HG02571 (cell line): ENCODE data around the gene ARHGEF3.

Source experiments
- ATAC-seq: cut with Tn5 transposase; IDR thresholded peaks from one replicate; pipeline ENCODE4 v1.9.1; 2021; ENCODE audit warnings: mild to moderate bottlenecking, moderate library complexity; ENCODE audit not compliant: unreplicated experiment

Gene ARHGEF3

DNA sequence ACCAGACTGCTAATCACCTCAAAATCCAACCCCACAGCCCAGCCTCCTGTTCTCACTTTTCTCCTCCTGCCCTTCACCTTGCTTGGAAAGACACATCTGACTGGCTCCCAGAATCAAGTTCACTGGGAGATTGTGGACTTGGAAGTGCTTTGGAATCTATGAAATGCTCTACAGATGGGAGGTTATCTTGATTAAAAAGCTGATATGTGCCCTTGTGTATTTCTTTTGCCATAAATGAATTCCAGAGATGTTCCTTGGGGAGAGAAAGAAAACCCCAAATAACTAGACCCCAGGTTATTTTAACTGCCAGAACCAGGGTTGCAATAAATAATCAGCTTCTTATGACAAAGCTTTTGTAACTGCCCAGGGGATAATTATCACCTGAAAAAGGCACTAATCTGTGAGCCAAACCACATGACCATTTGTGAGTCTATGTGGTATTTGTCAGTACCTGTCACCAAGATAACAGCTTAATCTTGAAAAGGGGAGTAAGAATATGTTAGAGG lies 21.7 kb upstream of the ARHGEF3 start:
- ATAC-seq: no peak

DNA sequence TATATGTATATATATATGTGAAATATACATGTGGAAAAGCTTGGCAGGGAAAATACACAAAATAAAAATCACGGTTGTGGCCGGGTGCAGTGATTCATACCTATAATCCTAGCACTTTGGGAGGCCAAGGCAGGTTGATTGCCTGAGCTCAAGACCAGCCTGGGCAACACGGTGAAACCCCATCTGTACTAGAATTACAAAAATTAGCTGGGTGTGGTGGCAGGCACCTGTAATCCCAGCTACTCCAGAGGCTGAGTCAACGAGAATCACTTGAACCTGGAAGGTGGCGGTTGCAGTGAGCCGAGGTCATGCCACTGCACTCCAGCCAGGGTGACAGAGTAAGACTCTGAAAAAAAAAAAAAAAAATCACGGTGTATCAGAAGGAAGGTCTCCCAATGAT lies 20.8 kb upstream of the ARHGEF3 start:
- no peak for ATAC-seq

DNA sequence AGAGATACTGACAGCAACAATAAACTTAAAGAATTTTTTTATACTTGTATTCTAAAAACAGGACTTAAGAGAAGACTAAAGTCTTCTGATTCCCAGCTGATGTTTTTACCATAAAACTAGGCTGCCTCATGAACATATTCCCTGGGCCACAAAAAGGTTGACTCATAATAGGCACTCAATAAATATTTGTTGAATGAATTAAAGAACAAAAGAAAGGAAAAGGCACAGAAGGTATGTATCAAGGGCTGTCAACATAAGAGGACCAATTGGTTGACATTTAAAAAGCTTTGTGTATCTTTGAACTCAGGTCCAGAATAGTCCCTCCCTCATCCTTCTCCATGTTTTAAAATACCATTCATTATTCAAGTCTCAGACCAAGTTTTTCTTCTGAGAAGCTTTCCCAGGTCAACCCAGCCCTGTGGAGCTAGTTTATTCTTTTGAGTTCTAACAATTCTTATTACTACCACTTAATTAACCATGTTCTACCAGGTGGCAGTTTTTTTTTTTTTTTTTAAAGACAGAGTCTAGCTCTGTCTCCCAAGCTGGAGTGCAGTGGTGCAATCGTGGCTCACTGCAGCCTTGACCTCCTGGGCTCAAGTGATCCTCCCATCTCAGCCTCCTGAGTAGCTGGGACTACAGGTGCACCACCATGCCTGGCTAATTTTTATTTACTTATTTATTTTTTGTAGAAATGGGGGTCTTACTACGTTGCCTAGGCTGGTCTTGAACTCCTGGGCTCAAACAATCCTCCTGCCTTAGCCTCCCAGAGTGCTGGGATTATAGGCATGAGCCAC lies 17.5 kb upstream of the ARHGEF3 start:
- no peak for ATAC-seq

DNA sequence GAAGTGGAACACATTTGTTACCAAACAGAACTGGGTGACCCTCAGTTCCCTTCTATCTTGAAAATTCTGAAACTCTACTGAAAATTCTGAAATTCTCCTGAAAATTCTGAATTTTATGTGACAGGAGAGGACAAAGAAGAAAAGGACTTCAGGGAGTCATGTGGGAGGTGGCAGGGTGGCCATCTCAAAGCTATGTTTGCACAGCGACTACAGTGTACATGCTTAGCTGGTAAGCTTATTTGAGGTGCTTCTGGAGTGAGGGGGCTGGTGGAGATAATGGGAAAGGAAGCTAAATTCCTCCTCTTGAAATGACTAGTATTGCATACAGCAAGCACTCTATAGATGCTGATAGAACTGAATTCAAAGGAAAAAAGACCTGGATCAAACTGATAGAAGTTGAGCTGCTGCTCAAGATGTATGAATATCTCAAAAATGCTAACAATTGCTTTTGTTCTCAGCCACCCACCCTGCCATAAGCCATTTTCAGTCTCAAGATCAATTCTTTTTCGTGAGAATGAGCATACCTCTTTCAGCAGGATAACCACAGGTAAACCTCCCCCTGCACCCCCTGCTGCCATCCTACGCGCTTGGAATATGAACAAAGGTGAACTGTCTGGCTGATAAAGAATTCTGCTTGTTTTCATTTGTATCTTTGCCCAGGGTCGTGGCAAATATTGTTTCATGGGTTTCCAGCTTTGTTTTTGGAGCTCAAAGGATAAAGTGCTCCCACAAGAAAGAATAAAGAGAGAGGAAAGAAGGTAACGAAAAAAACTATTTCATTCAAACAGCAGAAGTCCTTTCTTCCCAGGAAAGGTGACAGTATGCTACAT lies 16.6 kb upstream of the ARHGEF3 start:
- no peak for ATAC-seq

DNA sequence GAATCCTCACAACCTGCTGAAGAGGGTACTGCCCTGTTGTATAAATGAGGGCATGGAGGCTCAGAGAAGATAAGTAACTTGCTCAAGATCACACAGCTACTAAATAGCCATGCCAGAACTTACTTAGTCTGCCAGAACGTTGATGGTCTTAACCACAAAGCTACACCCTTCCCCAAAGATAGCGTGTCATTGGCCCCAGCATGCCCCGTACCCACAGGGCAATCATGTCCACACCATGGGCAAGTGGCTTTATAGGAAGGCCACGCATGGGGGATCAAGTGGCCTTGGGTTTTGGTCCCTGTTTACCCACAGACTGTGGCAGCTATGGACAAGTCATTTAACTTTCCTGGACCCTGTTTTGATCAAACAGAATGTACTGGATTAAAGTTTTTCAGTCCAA lies 15.9 kb upstream of the ARHGEF3 start:
- no peak for ATAC-seq

DNA sequence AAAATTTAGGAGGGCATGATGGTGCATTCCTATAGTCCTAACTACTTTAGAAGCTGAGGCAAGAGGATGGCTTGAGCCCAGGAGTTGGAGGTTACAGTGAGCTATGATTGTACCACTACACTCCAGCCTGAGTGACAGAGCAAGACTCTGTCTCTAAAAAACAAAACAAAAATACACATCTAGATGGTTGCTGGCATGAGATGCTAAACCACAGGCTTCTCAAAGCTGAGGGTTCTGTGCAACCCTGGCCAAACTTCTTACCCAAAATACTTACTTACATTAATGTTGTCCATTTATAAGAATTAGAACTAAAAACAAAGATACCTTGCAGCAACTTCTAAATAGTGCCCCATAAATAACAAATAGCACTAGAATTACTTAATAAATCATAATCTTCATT lies 14.3 kb upstream of the ARHGEF3 start:
- no peak for ATAC-seq

DNA sequence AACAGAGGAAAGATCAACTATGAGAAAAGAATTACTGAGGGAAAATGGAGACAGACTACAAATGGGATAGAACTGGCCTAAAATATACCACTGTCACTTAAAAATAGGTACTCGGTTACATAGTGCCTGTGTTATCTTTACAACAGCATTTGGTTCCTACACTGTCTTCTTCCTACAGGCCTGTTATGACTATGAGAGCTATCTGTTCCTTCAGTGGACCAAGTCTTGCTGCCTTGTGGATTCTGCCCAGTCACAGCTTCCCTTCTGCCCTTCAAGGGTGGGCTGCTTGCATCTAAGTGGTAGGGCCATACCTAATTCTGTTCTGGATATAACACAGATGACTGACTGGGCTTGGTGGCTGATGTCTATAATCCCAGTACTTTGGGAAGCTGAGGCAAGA lies 13.8 kb upstream of the ARHGEF3 start:
- no peak for ATAC-seq

DNA sequence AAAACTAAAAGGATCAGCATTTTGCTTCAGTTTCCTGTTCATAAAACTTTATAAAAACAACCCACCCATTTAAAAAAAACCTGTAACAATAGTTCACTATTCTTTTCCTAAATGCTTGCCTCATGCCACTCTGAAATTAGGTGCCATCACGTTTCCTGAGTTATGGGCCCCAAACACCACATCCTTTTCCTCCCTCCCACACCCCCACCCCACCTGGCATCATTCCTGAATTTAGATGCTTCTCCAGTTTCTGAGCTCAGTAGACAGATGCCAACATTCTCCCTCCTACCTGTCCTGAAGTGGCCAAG lies 11.9 kb upstream of the ARHGEF3 start:
- ATAC-seq: no peak

DNA sequence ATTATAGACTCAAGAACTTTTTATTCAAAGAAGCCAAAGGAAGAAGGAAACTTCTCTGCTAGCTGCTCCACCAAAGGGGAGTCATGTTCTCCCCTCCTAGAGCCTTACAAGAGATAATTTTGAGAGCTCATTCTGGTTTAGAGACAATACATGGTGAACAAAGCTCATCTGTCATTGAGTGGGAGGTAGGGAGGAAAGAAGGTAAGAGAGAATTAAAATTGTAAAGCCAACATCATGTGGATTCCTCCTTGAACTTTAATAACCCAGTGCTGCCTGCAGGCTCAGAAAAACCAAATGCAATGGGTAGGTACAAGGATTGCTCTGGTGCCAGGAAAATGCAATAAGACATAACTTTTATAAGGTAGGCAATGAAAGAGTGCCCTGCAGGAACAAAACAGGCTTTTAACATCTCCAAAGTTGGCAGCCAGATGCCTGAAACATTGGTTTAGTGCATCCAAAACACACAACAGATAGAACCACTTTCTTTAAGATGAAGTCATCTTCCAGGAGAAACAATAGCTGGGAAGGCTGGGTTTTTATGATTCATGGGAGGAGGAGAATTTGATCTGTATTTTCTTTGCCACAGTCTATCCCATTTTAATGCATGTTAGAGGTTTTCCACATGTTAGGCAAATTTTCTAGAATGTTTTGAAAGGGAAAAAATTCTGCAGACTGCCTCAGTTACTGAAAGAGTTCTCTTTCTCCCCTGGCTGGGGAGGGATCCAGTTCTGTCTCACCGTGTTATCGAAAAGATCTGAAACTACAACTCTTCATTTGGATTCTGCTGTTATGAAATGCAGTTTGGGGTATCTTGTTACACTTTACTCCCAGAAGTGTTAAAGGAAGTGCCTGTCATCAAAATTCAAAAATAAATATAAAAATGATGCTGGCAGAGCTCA lies 11.3 kb upstream of the ARHGEF3 start:
- ATAC-seq: no peak

DNA sequence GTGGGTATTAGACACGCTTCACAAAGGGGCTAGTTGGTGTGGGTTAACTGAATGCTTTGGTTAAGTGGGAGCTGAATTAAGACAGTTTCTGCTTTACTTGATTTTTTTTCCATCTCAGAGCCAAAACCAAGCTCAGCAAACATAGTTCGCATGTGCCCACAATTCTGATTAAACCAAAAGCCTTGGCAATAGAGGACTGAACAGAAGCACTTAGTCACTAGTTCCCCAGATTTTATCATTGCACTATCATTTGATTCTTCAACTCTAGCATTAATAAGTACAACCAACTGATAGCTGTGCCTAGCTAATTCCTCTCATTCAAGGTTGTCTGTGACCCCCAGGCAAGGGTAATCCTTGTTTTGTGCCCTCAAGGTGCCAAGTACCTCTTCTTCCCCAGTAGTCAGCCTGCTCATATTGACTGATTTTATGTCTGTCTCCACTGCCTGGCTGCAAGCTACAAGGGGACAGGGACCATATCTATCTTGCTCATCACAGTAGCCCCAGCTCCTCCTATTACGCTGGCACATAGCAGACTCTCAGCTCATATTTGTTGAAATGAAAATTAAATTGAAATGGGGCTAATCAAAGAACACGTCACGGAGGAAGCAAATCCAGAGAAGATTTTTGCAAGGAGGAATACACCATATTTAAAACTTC lies 9.9 kb upstream of the ARHGEF3 start:
- no peak for ATAC-seq

DNA sequence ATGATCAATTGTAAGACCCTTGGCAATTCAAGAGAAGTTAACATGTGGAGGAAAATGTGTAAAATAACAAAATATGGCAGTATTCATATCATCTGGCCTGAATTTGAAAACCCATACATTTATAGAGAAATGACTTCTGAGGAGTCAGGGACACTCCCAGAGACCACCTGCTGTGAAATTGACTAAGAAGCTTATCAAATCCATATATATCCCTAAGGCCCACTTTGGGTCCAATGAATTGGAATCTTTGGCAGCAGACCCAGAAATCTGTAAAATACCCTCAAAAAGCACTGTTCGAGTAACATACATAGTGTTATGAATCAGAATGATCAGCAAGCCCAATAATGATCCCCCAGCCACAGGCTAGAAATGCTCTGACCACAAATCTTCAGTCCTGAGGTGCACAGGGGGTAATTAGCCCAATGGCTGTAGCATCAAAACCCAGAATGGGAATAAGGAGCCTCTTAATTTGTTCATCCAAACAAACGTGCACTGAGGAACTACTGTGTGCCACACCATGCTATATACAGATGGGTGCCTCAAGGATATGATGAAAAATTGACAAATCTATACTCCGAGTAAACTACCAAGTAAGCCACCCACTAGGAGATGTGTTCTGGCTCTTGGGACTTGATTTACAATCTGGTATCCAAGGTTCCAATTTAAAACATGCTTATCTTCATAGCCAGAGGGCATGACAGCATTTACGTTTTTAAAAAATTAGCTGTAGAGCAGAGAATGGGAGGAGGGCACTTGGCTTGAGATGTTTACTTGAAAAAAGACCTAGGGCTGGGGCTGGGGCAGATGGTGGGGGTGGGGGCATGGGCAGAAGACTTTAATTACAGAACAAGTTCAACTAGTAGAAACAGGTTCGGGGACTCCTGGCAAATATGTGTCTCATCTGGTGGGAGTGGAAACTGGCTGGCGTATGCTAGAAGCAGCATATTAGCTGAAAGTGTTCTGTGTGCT lies 9.1 kb upstream of the ARHGEF3 start:
- no peak for ATAC-seq

DNA sequence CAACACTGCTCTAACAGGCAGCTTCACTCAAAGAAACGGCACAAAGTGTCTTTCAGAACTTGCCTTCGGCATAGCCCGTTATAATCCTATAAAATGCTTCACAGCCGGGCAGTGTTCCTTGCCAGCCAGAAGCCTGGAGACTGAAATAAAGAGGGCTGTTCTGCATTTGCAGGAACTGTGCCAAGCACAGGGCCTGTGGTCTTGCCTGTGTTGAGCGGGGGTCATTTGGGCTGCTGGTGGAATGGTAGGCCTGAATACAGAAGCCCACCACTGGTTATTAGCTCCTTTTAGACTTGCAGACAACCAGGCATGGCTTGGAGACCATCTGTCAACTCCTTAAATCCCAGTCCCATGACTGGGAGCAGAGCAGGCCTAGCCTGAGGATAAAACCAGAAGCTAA lies 4.7 kb upstream of the ARHGEF3 start:
- ATAC-seq: no peak

DNA sequence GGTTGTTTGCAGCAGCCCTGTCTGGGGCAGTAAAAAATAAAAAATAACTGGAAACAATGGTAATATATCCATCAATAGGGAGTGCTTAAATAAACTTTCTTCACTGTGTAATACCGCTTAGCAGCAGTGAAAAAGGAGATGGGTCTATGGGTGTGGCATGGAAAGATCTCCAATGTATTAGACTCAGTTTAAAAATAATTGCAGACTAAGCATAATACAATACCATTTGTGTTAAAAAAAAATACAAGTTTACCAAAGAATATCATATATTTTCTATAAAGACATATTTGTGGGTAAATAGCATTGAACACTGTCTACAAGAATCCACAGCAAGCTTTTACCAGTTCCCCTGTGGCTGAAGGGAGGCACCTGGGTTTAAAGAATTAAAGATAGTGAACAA lies 1.0 kb upstream of the ARHGEF3 start:
- ATAC-seq: no peak

DNA sequence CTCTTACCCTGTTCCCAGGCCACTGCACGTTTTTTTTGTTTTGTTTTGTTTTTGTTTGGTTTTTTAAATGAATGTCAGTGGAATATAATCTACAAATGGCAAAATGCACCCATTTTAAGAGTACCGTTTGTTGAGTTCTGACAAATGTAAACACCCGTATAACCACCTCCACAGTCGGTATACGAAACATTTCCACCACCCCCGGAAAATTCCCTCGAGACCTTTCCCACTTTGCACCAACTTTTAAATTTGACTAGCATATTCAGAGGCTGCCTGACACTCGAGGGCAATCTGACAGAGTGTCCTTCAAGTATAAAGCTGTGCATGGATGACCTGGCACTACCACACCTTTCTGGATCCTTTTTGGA lies 613 bp upstream of the ARHGEF3 start:
- ATAC-seq: no peak

DNA sequence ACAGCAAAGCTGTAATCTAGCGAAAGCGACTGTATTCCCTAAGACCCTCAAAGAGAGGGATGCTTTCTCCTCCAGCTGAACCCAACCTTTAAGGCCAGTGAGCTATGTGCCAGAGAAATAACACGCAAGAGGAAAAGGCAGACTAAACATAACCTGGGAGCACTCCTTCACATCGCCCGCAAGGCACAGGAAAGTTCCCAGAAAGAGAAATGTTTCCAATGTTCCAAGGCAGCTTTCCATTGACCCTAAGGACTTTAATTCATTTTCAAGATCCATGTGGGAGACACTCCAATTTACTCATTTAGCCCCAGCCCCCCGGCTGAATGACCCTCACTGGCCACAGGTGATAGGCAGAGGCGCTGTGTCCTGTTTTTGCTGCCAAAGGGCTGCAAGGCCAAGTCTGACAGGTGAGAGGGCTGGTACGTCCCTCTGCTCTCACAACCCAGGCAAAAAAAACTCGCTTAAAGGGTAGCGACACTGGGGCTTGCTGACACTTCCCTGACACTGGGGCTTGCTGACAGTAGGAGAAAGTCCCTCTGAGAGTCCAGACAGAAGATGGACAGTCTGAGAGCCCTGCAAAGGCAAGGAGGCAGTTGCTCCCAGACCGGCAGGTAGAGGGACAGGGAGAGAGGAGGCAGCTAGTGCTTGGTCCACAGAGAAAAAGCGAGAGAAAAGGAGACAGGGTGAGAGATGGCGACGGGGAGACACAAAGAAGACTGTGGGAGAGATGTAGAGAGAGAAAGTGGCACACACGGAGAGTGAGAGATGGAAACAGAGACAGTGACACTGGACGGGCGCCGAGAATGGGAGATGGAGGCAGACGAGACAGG lies 702 bp downstream of the ARHGEF3 start:
- ATAC-seq: no peak

DNA sequence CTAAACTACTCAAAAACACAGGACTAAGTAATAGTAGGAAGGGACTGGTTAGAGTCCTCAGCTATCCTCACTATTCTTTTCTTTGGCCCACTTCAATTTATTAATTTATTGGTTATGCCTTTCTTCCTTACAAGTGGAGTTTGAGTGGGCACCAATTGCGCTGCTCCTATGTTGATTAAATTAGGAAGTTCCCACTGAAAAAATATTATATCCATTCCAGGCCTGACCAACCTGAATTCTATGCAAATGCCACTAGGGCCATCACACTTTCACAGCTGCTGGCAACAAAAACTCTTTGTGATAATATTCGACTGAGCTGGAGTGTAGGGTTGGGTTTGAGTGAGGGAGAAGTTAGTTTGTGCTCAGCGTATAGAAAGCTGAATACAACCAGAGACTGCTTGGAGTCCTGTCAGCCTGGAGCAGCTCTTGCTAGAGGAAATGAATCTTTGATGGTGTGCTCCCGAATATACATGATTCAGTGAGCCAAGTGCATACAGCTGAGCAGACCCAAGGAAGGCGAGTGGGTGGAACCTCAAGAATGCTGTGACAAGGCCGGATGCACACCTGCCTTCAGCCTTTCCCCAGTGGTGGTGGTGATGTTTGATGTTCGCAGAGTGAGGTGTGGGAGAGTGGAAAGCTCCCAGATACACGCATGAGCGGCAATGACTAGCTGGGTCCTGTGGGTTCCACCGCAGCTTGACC lies 1.5 kb downstream of the ARHGEF3 start:
- no peak for ATAC-seq

DNA sequence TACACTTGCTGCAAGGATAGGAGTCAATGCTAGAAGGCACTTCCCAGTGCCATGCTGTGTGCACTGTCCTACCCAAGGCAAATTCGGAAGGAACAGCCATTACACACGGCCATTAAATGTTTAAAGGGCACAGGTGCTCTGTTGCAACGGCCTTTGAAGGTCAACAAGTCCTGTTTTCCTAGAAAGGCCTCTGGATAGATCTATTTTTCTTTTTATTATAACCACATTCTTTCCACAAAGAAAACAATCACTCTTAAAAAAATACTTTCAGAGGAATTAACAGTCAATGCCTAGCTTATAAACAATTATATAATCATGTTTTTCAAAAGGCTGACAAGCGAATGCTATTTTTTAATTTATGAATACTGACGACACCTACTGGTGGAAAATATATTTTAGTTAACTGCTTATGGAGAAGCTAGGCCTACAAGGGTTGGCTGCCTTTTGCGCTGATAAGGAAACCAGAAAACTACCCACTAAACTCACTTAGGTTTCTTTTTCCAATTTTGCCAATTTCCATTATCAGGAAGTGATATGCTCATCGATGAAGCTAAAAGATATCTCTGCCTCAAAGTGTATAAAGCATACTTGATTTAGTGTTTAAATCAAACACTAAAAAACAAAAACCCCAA lies 2.4 kb downstream of the ARHGEF3 start:
- ATAC-seq: no peak

DNA sequence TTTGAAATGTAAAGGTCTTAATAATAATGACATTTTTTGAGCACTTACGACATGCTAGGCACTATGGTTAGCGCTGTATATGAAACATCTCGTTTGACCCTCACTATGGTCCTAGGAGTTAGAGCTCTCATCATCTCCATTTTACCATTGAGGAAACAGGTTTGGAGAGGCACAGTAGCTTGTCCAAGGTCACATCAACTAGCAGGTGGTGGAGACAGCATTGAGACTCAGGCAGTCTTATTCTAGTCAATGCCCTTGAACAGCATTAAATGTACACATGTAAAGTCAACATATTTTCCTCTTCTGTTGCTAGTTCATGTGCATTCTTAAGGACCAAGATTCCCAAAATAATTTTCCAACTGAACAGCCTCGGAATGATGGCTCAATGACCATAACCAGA lies 4.8 kb downstream of the ARHGEF3 start:
- no peak for ATAC-seq
